ENCODE measurements around the gene PSME1.
"Not testable (repeated sequence)": the region's sequence is repeated elsewhere in the genome, so short reads cannot be mapped to it uniquely, and the experiment has no call there.

Gene PSME1

GRCh38 chr14:24105609-24106239, 30.3 kb upstream of the PSME1 start:
- DNase-seq: not testable (repeated sequence)

GRCh38 chr14:24106672-24107271, 29.2 kb upstream of the PSME1 start:
- no peak for DNase-seq

DNA sequence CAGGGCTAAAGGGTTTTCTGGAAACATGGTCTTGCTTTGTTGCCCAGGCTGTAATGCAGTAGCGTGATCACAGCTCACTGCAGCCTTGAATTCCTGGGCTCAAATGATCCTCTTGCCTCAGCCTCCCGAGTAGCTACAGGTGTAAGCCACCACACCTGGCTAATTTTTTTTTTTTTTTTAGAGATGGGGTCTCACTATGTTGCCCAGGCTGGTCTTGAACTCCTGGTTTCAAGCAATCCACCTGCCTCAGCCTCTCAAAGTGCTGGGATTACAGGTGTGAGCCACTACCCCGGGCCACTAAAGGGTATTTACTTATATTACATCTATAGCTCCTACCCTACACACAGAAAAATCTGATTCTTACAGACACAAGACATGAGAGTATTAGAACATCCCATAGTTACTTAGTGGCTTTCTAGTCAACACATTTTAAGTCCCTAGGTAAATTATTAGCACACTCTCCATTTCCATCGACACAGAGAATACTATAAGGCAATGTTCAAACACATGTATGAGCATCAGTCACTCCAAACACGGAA, 27.6 kb upstream of the PSME1 start:
- no peak for DNase-seq

GRCh38 chr14:24110060-24110459, 25.9 kb upstream of the PSME1 start:
- DNase-seq: no peak

DNA sequence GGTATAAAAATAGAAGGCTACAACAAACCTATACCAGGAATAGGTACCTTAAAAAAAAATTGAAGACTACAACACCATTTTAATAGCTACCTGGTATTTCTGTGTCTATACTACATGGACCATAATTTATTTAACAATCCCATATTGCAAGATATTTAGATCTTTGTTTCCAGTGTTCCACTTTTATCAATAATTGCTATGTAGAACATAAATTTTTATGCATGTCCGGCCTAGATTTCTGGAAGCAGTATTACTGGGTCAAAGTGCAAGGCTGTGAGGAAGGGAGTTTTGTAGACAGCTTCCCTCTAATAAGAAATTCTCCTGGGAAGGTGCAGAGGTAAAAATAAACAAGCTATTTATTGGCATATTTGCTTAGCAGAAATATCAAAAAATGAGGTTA, 25.5 kb upstream of the PSME1 start:
- no peak for DNase-seq

GRCh38 chr14:24113379-24113800, 22.6 kb upstream of the PSME1 start:
- DNase-seq: no peak

GRCh38 chr14:24113801-24114531, 22.0 kb upstream of the PSME1 start:
- peak; percentile 80 to 87 for DNase-seq

DNA sequence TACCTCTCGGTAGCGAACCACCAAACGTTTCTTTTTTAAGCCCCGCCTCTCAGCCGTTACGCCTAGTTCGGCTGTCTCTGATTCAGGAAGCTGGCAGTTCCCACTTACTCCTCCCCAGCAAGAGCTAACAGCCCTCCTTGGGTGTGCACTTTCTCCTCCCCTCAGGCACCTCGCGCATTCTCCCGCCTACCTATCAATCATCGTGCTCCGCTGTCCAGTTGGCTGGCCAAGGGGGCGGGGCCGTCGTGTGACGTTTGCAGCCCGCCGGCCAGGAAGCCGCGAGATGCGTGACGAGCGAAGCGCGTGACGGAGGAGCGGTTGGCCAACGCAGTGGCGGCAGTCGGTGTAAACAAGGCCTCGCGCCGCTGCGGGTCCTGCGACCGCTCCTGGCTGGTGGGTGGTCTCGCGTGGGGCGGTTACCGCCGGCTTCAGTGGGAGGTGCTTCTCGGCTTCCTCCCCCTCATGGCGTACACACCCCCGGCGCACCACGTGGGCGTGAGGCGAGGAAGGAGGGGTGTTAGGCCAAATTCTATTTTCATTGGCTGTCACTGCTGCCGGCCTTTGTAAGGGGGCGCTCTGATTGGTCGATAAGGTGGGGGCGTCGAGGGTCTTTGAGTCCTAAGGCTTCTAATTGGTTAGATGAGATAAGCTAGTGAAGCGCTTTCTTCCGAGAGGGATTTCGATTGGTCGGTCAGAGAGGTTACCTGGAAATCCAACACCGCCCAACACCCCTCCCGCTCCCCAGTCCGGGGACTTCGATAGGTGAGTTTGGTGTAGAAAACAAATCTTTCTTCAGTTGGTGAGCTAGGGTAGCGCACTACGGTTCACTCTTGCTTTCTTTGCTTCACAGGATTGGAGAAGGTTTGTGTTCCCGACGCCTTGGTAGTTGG, 21.2 kb upstream of the PSME1 start, which contains the start of the genes DCAF11 and NRL:
Gene DCAF11 (plus strand): TSS at position 246 of the 890 bp plus-strand sequence. CDS start 818 bp downstream, outside the sequence.
Gene NRL (minus strand): TSS at position 418 of the 890 bp plus-strand sequence. CDS start 32,101 bp downstream, outside the sequence.
- peak; percentile 98 for DNase-seq

DNA sequence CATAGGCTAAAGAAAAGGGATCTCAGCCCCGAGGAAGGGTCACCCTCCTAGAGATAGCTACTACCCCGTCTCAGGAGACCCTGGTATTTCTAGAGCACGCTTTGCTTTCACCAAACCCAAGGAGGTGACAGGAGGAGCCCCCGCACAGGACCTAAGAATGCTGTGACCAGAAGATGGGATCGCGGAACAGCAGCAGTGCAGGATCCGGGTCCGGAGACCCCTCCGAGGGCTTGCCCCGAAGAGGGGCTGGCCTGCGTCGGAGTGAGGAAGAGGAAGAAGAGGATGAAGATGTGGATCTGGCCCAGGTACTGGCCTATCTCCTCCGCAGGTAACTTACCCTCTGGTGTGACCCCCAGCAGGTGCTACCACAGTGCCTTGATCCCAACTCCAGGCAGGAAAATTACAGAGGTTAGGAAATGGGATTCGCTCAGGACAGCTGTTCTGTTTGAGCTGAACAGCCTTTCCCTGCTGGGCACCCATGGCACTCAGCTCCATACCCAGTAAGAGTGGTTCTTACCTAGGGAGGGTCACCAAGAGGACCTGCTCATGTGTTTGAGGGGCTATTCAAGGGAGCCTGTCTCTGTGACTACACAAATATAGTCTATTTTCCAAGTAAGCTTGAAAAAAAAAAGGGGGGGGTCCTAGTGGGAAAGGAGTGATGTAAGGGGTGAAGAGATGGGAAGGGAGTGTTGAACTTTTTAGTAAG, 20.4 kb upstream of the PSME1 start:
- DNase-seq: no peak

DNA sequence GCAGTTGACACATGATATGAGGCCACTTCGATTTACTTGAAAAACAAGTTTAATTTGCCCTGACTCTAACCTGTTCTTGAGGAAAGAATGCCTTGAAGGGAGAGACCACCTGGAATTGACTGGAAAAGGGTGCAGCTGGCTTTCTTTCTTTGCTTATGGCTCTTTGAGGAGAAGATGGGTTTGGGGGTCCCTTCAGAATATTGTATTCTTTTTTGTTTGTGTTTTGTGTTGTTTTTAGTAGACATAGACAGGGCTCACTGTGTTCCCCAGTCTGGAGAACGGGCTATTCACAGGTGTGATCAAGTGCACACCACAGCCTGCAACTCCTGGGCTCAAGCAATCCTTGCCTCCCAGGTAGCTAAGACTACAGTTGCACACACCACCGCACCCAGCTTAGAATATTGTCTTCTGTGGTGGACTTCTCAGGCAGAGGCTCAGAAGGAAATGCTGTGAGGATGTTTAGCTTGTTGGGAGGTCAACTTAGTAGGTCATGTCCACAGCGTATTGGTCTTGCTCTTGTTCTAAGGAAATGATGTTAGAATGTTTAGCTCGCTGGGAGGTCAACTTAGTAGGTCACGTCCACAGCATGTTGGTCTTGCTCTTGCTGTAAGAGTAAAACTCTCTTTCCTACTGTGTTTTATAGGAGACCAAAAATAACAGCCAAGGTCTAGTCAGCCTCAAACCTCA, 19.7 kb upstream of the PSME1 start:
- no peak for DNase-seq

DNA sequence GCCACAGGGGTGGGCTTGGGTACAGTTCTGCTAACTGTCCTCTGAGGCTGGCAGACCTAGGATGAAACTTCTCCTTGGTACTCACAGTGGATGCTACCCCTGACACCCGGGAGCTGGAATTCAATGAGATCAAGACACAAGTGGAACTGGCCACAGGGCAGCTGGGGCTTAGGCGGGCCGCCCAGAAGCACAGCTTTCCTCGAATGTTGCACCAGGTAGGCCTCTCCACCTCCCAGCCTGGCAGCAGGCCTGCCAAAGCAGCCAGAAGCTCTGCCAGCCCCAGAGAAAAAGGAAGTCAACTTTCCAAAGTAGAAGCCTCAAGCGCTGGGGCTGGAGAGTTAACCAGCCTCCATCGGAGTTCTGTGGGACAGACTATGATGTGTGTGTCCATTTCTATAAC, 18.8 kb upstream of the PSME1 start:
- DNase-seq: no peak

GRCh38 chr14:24119691-24120090, 16.3 kb upstream of the PSME1 start:
- no peak for DNase-seq

DNA sequence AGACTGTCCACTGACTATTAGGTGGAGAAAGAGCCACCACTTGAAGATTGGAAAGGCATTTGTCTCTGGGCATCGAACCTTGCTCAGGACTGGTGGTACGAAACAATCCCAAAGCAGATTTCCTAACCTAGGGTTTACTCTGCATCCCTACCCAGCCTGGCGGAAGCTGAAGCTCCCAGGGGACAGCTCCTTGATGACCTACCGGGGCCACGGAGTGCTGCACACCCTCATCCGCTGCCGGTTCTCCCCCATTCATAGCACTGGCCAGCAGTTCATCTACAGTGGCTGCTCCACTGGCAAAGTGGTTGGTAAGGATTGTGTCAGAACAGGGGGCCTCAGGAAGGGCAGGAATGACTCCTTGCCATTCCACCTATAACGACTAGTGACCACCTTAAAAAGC, 14.8 kb upstream of the PSME1 start:
- no peak for DNase-seq

- no peak for DNase-seq
Observed at GRCh38 chr14:24122416-24122815, 13.6 kb upstream of the PSME1 start.

GRCh38 chr14:24122898-24123297, 13.1 kb upstream of the PSME1 start:
- no peak for DNase-seq

- no peak for DNase-seq
Observed at GRCh38 chr14:24123424-24124417, 12.3 kb upstream of the PSME1 start.

DNA sequence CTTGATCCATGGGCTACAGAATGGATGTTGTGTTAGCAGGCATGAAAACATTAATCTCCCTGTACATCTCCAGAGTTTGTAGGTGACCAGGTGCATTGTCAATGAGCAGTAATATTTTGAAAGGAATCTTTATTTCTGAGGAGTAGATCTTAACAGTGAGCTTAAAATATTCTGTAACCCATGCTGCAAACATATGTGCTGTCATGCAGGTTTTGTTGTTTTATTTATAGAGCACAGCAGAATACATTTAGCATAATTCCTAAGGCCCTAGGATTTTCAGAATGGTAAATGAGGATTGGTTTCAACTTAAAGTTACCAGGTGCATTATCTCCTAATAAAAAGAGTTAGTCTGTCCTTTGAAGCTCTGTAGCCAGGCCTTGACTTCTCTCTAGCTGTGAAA, 9.1 kb upstream of the PSME1 start:
- DNase-seq: no peak

DNA sequence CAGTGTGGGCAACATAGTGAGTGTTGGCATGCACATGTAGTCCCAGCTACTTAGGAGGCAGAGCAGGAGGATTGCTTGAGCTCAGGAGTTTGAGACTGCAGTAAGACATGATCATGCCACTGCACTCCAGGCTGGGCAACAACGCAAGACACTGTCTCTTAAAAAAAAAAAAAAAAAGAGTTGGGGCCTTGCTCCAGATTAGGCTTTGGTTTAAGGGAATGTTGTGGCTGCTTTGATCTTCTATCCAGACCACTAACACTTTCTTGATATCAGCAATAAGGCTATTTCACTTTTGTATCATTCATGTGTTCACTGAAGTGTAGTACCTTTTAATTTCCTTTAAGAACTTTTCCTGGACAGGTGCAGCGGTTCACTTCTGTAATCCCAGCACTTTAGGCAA, 8.3 kb upstream of the PSME1 start:
- no peak for DNase-seq

DNA sequence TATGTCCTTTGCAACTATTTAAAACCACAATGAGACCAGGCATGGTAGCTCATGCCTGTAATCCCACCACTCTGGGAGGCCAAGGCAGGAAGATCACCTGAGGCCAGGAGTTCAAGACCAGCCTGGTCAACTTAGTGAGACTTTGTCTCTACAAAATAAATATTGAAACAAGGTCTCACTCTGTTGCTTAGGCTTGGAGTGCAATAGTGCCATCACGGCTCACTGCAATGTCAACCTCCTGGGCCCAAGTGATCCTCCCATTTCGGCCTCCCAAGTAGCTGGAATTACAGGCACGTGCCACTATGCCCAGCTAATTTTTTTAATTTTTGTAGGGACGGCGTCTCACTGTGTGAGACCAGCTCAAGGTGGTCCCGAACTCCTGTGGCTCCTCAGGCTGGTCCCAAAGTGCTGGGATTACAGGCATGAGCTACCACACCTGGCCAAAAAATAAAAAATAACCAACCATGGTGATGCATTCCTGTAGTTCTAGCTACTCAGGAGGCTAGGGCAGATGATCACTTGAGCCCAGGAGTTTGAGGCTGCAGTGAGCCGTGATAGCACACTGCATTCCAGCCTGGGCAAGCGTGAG, 6.5 kb upstream of the PSME1 start:
- no peak for DNase-seq

- DNase-seq: no peak
Observed at GRCh38 chr14:24130380-24130716, 5.6 kb upstream of the PSME1 start, which contains the start of gene FITM1. TSS of gene FITM1 (plus strand) at chr14:24130659. CDS start at chr14:24131564, 905 bp downstream.

All from activated CD4-positive, alpha-beta T cell treated with anti-CD3 and anti-CD28 coated beads, Interleukin-2, amount 50 U/mL, for 48 hours (primary cell).